ENCODE results near the gene CRACDL.
"Not testable (repeated sequence)": the region's sequence is repeated elsewhere in the genome, so short reads cannot be mapped to it uniquely, and the experiment has no call there.

The CRACDL gene

DNA sequence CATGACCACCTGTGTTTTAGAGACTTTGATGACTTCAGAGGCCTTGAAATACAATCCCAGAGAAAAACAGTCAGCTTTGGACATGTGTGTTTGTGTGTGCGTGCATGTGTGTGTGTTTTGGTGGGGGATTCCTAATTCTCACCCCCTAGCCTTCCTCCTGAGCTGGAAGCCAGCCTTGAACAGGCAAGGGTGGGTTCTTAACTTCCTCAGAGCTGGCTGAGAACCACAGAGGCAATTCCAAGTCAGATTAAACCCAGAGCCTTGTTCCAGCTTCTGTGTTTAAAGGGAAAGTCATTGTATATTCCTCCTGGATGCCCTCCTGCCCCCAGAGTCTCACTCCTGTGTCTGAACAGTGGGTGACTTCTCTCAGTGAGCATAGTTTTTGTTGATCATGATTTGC lies 159.9 kb downstream of the CRACDL start:
- DNase-seq (ENCODE audit: low read depth) = no peak

DNA sequence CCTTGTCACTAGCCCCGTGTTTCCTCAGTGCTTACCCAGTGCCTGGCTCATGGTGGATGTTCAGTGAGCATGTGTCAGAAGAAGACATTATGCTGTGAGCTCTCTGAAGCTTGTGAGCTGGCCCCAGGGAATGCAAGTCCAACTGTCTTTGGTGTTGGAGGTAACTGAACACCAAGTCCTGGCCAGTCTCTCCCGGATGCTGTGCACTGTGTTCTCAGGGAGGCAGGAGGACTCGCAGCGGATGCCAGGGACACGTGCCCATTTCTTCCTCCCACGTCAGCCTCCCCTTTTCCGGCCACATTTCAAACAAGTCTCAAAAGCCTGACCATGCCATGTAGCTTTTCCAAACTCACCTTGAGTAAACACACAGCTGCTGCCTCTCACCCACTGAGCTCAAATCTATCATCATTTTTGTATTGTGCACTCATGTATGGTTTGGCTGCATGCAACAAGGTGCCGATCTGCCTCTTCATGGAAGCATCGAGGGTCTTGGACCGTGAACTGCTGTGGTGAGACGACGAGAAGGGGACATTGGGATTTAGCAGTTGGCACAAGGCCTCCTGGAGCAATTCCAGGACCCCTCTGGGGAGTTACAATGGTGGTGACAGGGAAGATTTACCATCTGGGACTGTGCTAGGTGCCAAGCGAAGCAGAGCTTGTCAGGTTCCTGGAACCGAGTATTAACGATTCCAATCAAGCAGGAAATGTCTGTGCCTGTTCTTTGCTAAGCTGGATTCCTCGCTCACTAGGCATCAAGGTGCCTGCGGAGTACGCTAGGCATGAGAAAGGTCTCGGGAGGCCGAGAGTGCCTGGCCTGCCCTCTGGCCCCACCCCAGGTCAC lies 160.7 kb downstream of the CRACDL start:
- DNase-seq (ENCODE audit: low read depth) = no peak

DNA sequence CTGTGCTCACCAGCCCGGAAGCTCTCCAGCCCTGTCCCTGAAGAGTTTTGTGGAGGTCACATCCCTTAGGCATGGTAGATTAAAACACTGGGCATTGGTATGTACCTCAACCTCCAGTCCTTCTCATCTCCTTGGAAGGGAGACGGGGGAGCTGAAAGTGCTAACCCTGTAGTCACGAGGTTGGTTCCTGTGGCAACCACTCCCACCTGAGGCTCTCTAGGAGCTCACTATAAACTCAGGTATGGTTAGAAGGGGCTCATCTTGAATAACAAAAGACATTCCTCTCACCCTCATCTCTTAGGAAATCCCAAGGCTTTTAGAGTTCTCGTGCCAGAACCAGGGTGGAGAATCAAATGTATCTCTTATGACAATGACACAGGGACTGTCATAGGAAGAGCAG lies 162.1 kb downstream of the CRACDL start:
- DNase-seq (ENCODE audit: low read depth) = no peak

DNA sequence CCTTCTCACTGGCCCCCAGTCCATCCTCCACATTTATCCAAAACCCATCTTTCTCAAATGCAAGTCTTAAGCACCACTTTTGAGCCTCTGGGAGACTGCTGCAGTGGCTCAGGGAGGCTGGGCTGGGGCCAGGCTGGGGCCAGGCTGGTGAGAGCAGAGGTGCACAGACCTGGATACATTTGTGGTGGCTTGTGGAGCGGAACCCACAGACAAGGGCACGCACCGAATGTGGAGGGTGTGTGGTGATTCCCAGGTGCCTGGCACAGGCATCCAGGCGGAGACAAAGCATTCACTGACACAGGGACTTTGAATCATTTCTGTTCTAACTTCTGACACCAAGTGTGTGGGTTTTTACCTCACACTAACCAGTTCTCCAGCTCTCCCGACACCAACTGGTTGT lies 162.9 kb downstream of the CRACDL start:
- no peak for DNase-seq (ENCODE audit: low read depth)

DNA sequence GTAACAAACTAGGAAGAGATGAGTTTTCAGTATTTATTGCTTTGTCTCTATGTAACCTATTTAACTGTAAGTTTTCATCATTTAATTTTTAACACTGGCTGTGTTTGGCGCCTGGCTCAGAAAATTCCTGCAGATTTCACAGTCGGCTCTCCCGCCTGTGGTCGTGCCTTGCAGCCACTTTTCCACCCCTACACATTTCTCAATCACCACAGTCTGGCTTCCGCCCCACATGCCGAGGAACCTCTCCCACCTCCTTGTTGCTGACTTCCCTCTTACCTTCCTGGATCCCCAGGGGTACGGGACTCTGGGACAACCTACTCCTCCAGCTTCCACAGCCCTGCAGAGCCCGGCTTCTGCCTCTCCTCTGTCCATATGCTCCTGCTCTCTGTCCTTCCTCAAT lies 163.5 kb downstream of the CRACDL start:
- DNase-seq (ENCODE audit: low read depth) = no peak

DNA sequence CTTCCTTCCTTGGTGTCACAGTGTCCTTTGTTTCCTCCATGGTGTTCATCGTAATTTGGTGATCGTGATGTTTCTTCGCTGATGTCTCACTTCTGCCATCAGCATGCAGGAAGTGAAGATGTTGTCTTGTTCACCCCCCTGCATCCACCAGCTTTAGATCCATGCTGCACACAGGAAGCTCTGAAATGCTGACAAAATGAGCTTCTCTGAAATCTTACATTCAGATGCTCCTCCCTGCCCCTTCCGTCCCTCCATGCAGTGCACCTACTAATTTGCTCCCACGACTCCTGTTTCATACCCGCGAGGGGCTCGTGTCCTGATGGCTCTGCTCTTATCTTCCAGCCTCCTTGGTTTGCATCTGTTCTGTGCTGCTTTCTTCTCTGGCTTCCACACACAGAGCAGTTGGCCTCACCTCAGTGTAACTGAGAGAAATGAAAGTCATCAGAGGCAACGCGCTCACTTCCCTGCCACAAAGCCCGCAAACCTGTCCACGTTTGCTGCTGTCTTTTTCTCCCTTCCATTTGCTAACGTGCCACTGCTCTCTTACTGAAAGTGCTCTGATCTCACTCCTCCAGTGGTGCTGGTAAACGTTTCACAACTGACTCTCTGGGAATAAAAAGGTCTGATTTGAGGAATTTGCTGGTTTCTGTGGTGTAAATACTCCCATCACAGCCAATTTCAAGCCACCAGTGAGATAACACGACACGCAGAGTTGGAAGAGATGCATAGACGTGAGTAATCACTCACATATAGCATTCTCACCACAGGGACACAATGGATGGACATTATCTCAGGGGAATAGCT lies 164.1 kb downstream of the CRACDL start:
- peak; percentile 37 for DNase-seq (ENCODE audit: low read depth)

DNA sequence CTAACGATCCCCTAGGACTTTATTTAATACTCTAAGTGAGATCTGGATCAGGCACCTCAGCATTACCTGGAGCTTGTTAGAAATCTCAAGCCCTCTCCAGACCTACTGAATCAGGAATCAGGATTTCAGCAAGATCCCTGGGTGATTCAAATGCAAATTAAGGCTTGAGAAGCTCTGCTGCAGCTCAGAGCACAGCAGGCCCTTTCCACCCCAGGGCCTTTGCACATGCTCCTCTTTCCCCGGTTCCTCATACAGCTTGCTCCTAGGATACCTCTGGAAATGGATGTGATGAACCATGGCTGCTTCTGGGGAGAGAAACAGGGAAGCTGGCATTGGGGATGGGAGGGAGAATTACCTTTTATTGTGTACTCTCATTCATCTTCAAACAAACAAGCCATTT lies 164.8 kb downstream of the CRACDL start:
- DNase-seq (ENCODE audit: low read depth) = no peak

DNA sequence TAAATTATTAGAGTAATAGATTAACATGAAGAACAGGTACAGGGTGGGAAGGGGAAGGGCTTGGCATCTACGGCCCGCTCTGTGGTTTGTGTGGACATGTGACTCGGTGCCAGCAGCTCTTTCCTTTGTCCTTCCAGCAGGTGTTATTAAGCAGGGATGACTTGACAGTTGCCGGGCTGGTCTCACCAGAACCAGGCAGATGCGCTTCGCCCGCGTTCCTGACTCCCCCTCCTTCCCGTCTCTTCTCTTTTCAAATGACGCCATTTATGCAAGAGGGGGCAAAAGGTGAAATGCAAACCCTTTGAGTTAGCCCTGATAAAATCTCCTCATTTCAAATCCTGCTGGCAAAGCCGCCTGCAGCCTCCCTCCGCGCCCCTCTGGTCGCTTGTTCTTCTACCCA lies 166.2 kb downstream of the CRACDL start:
- no peak for DNase-seq (ENCODE audit: low read depth)

DNA sequence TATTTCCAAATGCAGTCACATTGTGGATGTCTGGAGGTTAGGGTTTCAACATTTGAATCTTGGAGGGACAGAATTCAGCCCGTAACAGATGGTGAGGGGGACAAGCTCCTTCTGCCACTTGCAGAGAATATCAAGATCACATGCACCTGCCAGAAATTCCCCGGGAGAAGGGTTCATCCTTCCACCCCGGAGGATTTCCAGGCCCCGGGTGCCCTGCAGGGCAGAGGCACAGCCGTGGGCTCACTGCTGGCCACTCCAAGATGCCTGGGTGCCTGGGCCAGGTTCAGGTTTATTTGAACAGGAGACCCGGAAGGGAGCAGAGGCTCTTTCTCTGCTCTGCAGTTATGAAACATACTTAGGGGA lies 166.9 kb downstream of the CRACDL start:
- no peak for DNase-seq (ENCODE audit: low read depth)

DNA sequence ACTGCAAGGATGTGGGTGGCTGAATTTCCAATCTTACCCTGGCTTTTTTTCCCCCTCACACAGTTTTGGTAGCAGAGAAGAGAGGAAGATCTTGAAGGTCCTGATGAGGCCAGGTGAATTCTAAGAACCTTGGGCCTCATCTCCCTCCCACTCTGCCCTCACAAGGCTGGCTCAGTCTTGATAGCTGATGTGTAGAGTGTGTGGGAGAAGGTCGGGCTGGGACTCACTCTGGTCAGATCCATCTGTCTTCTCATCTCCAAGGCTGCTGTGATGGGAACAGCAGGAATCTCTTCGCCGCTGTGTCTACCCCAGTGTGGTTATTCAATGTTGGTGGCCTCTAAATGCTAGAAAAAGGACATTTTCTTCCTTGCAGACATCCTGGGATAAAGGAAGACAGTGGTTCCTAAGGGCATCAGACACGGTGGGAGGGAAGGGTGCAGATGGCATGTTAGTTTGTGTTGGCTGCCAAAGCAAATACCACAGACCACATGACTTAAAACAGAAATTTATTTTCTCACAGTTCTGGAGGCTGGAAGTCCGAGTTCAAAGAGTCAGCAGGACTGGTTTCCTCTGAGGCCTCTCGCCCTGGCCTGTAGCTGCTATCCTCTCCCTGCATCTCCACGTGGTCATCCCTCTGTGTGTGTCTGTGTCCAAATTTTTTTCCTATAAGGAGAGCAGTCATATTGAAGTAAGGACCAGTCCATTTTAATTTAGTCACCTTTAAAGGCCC lies 167.5 kb downstream of the CRACDL start:
- no peak for DNase-seq (ENCODE audit: low read depth)

DNA sequence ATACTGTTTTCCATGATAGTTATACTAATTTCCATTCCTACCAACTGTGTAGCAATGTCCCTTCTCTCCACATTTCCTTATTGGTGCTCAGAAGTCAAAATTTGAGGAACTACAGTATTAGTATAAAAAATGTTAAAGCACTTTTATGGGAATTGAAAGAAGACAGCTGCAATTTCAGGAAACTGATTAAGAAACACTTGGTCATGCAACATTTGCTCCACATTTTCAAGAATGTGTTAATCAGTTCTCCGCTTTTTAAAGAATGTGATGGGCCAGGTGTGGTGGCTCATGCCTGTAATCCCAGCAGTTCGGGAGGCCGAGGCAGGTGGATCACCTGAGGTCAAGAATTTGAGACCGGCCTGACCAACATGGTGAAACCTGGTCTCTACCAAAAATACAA lies 171.5 kb downstream of the CRACDL start:
- DNase-seq (ENCODE audit: low read depth) = no peak

DNA sequence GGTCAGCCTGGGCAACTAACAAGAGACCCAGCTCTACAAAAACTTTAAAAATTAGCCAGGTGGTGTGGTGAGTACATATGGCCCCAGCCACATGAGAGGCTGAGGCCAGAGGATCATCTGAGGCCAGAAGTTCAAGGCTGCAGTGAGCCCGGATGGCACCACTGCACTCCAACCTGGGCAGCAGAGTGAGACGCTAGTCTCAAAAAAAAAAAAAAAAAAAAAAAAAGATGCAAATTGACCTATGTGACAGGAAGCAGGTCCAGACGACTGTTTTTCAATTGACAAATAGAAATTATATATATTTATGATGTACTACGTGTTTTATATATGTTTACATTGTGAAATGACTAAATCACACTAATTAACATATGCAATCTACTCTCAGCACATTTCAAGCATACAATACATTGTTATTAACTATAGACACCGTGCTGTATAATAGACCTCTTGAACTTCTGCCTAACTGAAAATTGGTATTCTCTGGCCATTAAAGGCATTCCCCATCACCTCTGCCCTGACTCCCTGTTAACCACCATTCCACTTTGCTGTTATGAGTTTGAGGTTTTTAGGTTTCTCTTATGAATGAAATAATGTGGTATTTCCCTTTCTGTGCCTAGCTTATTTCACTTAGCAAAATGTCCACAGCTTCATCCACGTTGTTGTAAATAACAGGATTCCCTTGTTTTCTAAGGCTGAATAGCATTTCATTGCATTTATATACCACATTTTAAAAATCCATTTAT lies 172.6 kb downstream of the CRACDL start:
- no peak for DNase-seq (ENCODE audit: low read depth)

DNA sequence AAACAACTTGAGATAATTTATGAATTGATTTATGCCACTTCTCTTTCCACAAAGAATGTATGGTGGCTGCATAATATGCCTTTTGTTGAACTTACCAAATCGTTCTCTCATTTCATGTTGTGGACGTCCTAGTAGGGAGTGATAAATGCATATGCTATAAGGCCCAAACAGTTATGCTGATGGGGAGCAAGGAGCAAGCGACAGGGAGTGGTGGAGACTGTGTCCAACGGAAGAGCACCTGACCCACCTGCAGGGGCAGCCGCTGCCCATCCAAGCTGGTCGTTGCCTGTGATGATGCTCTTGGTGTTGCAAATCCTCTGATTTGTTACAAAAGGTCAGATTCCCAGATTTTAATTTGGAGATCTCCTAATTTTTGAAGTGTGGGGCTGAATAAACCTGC lies 174.1 kb downstream of the CRACDL start:
- DNase-seq (ENCODE audit: low read depth) = no peak

DNA sequence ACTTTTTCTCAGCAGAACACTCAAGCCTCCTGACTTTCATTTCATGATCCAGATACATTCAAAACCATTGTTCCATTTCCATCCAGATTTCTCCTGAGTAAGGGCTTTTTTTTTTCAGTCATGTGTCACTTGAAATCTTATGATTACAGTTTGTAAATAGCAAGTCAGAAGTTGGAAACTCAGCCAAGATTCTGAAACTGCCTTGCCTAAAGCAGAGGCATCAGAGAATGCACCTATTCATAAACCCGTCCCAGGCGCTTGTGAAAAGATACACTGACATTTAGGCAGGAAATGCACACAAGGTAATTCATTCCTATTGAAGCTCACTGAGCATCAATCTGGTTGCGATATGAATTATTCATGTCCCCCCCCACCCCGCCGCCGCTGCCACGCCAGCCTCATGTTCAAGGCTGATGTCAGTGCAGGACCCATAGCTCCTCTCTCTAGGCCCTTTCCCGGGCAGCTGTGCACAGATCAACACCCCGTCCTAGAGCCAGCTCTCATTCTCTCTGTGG lies 174.7 kb downstream of the CRACDL start:
- peak; percentile 47 for DNase-seq (ENCODE audit: low read depth)

DNA sequence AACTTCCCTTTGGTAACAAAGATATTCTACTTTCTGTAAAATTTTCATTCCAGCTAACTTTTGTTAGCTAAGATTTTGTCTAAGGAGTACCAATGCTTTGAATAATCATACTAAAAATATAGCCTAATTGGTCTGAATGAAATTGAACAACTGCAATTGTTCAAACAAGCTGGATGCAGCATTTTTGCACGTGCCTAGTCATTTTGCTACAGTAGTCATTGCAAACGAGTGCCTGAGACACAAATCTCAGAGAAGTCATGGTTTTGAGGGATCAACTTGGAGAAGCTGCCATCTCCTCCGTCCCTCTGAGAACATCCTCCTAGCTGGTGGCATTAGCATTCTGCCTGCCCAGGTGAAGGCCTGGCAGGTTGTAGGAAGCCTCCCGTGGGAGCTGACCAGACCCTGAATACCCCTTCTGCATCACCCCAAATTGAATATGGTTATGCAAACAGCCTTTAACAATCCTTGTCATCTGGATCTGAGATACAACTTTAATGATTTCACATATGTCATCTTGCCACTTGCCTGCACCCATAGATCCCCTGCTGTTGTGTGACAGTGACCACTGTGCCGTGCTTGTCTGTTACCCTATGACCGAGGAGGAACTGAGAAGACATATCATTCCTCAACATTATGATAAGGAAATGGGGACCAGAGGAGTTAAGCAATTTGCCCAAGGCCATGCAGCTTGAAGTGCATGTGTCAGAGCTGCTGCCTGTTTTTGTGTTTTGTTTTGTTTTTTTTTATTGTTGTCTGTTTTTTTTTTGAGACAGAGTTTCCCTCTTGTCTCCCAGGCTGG lies 176.0 kb downstream of the CRACDL start:
- no peak for DNase-seq (ENCODE audit: low read depth)

DNA sequence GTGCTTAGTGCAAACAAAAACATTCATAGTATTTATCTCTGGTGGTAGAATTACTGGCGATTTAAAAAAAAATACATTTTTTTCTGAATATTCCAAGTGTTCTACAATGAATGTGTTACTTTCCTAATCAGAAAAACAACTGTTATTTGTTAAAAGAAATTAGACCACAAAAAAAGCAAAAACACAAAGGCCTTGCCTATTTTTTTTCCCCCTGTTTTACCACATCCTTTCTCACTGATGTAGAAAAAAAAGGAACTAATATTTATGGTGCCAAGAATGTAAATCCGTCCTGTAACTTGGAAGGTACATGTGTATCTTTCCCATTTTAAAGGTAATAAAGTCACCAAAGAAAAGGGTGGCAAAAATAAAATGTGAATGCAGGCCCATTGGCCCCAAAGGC lies 176.7 kb downstream of the CRACDL start:
- DNase-seq (ENCODE audit: low read depth) = no peak

DNA sequence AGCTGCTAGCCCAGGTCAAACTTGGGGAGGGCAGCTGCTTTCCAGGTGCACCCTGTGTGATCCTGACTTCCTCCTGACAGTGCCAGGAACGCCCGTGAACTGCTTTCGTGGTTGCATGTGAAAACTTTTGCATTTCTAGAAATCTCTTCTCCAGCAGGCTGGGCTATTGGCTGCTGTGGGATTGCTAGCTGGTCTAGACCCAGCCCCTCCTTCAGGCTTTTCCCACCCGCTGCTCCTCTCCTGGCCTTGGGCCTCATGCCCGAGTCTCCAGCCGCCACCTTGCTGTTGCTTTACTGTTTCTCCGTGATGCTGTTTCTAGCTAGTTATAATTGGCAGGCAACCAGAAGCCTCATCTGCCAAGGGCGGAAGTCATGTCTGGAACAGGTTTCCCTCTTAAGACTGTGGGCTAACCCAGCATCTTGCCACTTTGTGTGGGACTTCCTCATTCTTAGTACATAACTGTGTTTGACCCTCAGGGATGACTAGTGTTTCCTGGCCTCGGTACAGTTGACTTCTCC lies 178.1 kb downstream of the CRACDL start:
- DNase-seq (ENCODE audit: low read depth) = peak; percentile 34

DNA sequence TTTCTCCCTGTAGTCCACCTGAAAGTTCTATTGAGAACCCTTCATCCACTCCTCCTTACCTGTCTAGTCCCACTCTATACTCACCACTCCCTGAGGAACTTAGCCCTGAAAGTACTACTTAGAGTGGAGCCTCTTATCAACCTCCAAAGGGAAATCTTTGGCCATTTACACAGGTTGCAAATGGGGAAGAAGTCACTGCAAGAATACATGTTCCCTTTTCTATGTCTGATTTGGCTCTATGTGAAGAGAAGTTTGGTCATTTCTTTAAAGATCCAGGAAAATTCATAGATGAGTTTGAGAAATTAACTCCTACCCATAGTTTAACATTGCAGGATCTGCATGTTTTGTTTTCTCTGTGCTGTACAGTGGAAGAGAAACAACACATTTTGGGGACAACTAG lies 182.2 kb downstream of the CRACDL start:
- no peak for DNase-seq (ENCODE audit: low read depth)

DNA sequence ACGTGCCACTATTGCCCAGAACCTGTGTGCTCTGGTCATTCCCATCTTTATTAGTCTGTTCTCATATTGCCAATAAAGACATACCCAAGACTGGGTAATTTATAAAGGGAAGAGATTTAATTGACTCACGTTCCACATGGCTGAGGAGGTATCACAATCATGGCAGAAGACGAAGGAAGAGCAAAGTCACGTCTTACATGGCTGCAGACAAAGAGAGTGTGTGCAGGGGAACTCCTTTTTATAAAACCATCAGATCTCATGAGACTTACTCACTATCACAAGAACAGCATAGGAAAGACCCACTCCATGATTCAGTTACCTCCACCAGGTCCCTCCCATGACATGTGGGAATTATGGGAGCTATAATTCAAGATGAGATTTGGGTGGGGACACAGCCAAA lies 183.3 kb downstream of the CRACDL start:
- not testable (repeated sequence) for DNase-seq (ENCODE audit: low read depth)

DNA sequence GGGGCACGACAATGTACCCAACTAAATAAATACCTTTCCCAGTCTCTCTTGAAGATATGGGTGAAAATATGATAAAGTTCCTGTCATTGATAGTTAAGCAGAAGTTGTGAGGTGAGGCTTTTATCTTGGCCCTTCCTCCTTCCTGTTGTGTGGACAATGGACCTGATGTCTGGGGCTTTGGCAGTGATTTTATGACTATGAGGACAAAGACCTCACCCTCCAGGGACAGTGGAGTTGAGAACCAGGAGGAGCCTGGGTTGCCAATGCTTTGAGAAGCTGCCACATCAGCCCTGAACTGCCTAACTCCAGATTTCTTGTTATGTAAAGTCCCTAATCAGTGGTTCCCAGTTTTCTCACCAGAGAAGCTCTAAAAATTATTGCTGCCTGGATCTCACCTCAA lies 184.3 kb downstream of the CRACDL start:
- DNase-seq (ENCODE audit: low read depth) = no peak
